ENCODE data around the gene SRPK1.

The SRPK1 gene

GRCh38 chr6:35926509-35927215, 5.8 kb upstream of the SRPK1 start:
- no peak overlapping the region for H3K27ac ChIP-seq (ENCODE audit: low read length, poor library complexity, severe bottlenecking)
- no peak overlapping the region for H3K18ac ChIP-seq (ENCODE audit: low read depth in 1 of 2, low read length in 2 of 2)
- H3K4me3 ChIP-seq (ENCODE audit: insufficient read depth in 1 of 2, low read depth in 1 of 2, low read length in 2 of 2) = no peak overlapping the region
- H3K79me1 ChIP-seq (replicated peaks; ENCODE audit: low read length, poor library complexity, severe bottlenecking) = peaks cover 7% of the 10 kb centered on the region
- H2BK15ac ChIP-seq (ENCODE audit: low read depth, poor library complexity, severe bottlenecking) = no peak overlapping the region
- no peak overlapping the region for H2BK5ac ChIP-seq (ENCODE audit: low read depth, low read length, poor library complexity, severe bottlenecking)
- H3K4ac ChIP-seq (ENCODE audit: low read depth in 1 of 2, low read length in 2 of 2) = no peak overlapping the region
- no peak overlapping the region for H3K14ac ChIP-seq (ENCODE audit: low read length in 2 of 2)
- no peak overlapping the region for H4K8ac ChIP-seq (ENCODE audit: low read length)
- H3K27me3 ChIP-seq (ENCODE audit: control insufficient read depth in 1 of 2, insufficient read depth in 1 of 2, low read length in 2 of 2) = peaks cover 0 to 5% of the 10 kb centered on the region in 2 experiments
- no peak overlapping the region for H4K91ac ChIP-seq (ENCODE audit: low read length)
- no peak overlapping the region for H2AFZ ChIP-seq (ENCODE audit: low read depth, low read length)
- no peak overlapping the region for H3K23ac ChIP-seq (ENCODE audit: low read length in 2 of 2)
- 71% methylated on average over 2 of the region's 2 CpGs for WGBS
- H3K9me3 ChIP-seq (ENCODE audit: control insufficient read depth, low read length) = no peaks in the 10 kb centered on the region
- H3K4me1 ChIP-seq (ENCODE audit: control insufficient read depth, insufficient read depth, low read depth, low read length) = peaks cover 8% of the 10 kb centered on the region
- no peak overlapping the region for H2BK12ac ChIP-seq (ENCODE audit: low read length in 2 of 2)
- no peak overlapping the region for H2BK120ac ChIP-seq (ENCODE audit: low read depth, low read length)
- H3K4me2 ChIP-seq (ENCODE audit: low read length, poor library complexity, severe bottlenecking) = no peak overlapping the region
- no peak overlapping the region for H3K9ac ChIP-seq (ENCODE audit: low read length)
- DNase-seq = no peak
- H2AK5ac ChIP-seq (ENCODE audit: low read length, severe bottlenecking) = no peak overlapping the region
- no peaks in the 10 kb centered on the region for H3K36me3 ChIP-seq (ENCODE audit: control insufficient read depth in 1 of 2, insufficient read depth in 2 of 2, low read depth in 1 of 2, low read length in 2 of 2)

DNA sequence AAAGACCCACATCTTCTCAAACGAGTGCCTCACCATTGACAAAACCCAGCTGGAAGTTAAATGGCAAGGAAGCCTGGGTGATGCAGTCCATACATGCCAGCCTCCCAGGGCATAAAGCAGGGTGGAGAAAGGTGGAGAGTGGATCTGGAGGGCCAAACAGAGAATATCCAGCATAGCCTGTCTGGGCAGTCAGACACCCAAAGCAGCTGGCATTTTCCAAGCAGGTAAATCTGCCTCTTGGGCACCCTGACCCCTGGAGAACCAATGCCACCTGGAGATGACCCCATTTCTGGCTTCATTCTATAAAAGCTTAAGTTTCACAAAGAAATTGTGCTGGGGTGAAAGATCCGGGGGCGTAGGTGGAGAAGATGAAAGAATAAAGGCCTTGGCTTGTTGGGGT, 5.1 kb upstream of the SRPK1 start:
- H3K27ac ChIP-seq (ENCODE audit: low read length, poor library complexity, severe bottlenecking) = no peak overlapping the region
- no peak overlapping the region for H3K23ac ChIP-seq (ENCODE audit: low read length in 2 of 2)
- H3K4me1 ChIP-seq (ENCODE audit: control insufficient read depth, insufficient read depth, low read depth, low read length) = peaks cover 3% of the 10 kb centered on the region
- no peak overlapping the region for H4K8ac ChIP-seq (ENCODE audit: low read length)
- H2AK5ac ChIP-seq (ENCODE audit: low read length, severe bottlenecking) = no peak overlapping the region
- no peak overlapping the region for H3K4me2 ChIP-seq (ENCODE audit: low read length, poor library complexity, severe bottlenecking)
- peaks cover 10% of the 10 kb centered on the region for H3K79me1 ChIP-seq (replicated peaks; ENCODE audit: low read length, poor library complexity, severe bottlenecking)
- no peak overlapping the region for H2BK15ac ChIP-seq (ENCODE audit: low read depth, poor library complexity, severe bottlenecking)
- H3K9ac ChIP-seq (ENCODE audit: low read length) = no peak overlapping the region
- no peak overlapping the region for H3K4me3 ChIP-seq (ENCODE audit: insufficient read depth in 1 of 2, low read depth in 1 of 2, low read length in 2 of 2)
- WGBS = 83% methylated on average over 3 of the region's 3 CpGs
- H3K36me3 ChIP-seq (ENCODE audit: control insufficient read depth in 1 of 2, insufficient read depth in 2 of 2, low read depth in 1 of 2, low read length in 2 of 2) = no peaks in the 10 kb centered on the region
- H4K91ac ChIP-seq (ENCODE audit: low read length) = no peak overlapping the region
- no peak overlapping the region for H3K14ac ChIP-seq (ENCODE audit: low read length in 2 of 2)
- H3K18ac ChIP-seq (ENCODE audit: low read depth in 1 of 2, low read length in 2 of 2) = no peak overlapping the region
- no peak overlapping the region for H2BK120ac ChIP-seq (ENCODE audit: low read depth, low read length)
- no peaks in the 10 kb centered on the region for H3K9me3 ChIP-seq (ENCODE audit: control insufficient read depth, low read length)
- no peak overlapping the region for H3K4ac ChIP-seq (ENCODE audit: low read depth in 1 of 2, low read length in 2 of 2)
- H2BK5ac ChIP-seq (ENCODE audit: low read depth, low read length, poor library complexity, severe bottlenecking) = no peak overlapping the region
- no peak for DNase-seq
- H2AFZ ChIP-seq (ENCODE audit: low read depth, low read length) = no peak overlapping the region
- H3K27me3 ChIP-seq (ENCODE audit: control insufficient read depth in 1 of 2, insufficient read depth in 1 of 2, low read length in 2 of 2) = peaks cover 0 to 4% of the 10 kb centered on the region in 2 experiments
- no peak overlapping the region for H2BK12ac ChIP-seq (ENCODE audit: low read length in 2 of 2)

GRCh38 chr6:35924146-35924545, 3.2 kb upstream of the SRPK1 start:
- Histone ChIP-seq H2BK15ac (ENCODE audit: low read depth, poor library complexity, severe bottlenecking) (no peak overlapping the region), H2AFZ (ENCODE audit: low read depth, low read length) (no peak overlapping the region), H3K4me3 (ENCODE audit: insufficient read depth in 1 of 2, low read depth in 1 of 2, low read length in 2 of 2) (no peak overlapping the region), H3K27me3 (ENCODE audit: control insufficient read depth in 1 of 2, insufficient read depth in 1 of 2, low read length in 2 of 2) (no peaks in the 10 kb centered on the region), H3K27ac (ENCODE audit: low read length, poor library complexity, severe bottlenecking) (no peak overlapping the region), H3K23ac (ENCODE audit: low read length in 2 of 2) (no peak overlapping the region), H2BK5ac (ENCODE audit: low read depth, low read length, poor library complexity, severe bottlenecking) (no peak overlapping the region), H3K18ac (ENCODE audit: low read depth in 1 of 2, low read length in 2 of 2) (no peak overlapping the region), H3K4me2 (ENCODE audit: low read length, poor library complexity, severe bottlenecking) (no peak overlapping the region), H3K9me3 (ENCODE audit: control insufficient read depth, low read length) (no peaks in the 10 kb centered on the region), H3K4ac (ENCODE audit: low read depth in 1 of 2, low read length in 2 of 2) (no peak overlapping the region), H4K8ac (ENCODE audit: low read length) (no peak overlapping the region), H2BK12ac (ENCODE audit: low read length in 2 of 2) (no peak overlapping the region), H3K4me1 (ENCODE audit: control insufficient read depth, insufficient read depth, low read depth, low read length) (peaks cover 2% of the 10 kb centered on the region), H3K36me3 (ENCODE audit: control insufficient read depth in 1 of 2, insufficient read depth in 2 of 2, low read depth in 1 of 2, low read length in 2 of 2) (no peaks in the 10 kb centered on the region), H2AK5ac (ENCODE audit: low read length, severe bottlenecking) (no peak overlapping the region), H3K9ac (ENCODE audit: low read length) (no peak overlapping the region), H3K79me1 (replicated peaks; ENCODE audit: low read length, poor library complexity, severe bottlenecking) (peaks cover 10% of the 10 kb centered on the region), H2BK120ac (ENCODE audit: low read depth, low read length) (no peak overlapping the region), H4K91ac (ENCODE audit: low read length) (no peak overlapping the region), H3K14ac (ENCODE audit: low read length in 2 of 2) (no peak overlapping the region)
- DNase-seq = no peak
- WGBS = 100% methylated on average over 1 of the region's 1 CpG

GRCh38 chr6:35922139-35922554, 1.2 kb upstream of the SRPK1 start:
- Histone ChIP-seq H4K8ac (ENCODE audit: low read length) (peak overlapping the region; percentile 6), H3K23ac (ENCODE audit: low read length in 2 of 2) (no peak overlapping the region), H4K91ac (ENCODE audit: low read length) (no peak overlapping the region), H3K27ac (ENCODE audit: low read length, poor library complexity, severe bottlenecking) (no peak overlapping the region), H2AK5ac (ENCODE audit: low read length, severe bottlenecking) (no peak overlapping the region), H3K36me3 (ENCODE audit: control insufficient read depth in 1 of 2, insufficient read depth in 2 of 2, low read depth in 1 of 2, low read length in 2 of 2) (peaks cover 0 to 4% of the 10 kb centered on the region in 2 experiments), H2AFZ (ENCODE audit: low read depth, low read length) (no peak overlapping the region), H3K4ac (ENCODE audit: low read depth in 1 of 2, low read length in 2 of 2) (peak overlapping the region in 1 of 2 experiments; percentile 41), H2BK15ac (ENCODE audit: low read depth, poor library complexity, severe bottlenecking) (no peak overlapping the region), H3K4me1 (ENCODE audit: control insufficient read depth, insufficient read depth, low read depth, low read length) (peaks cover 5% of the 10 kb centered on the region), H2BK12ac (ENCODE audit: low read length in 2 of 2) (no peak overlapping the region), H3K27me3 (ENCODE audit: control insufficient read depth in 1 of 2, insufficient read depth in 1 of 2, low read length in 2 of 2) (no peaks in the 10 kb centered on the region), H3K14ac (ENCODE audit: low read length in 2 of 2) (no peak overlapping the region), H3K79me1 (replicated peaks; ENCODE audit: low read length, poor library complexity, severe bottlenecking) (peaks cover 10% of the 10 kb centered on the region), H3K9ac (ENCODE audit: low read length) (peak overlapping the region; percentile 88), H2BK5ac (ENCODE audit: low read depth, low read length, poor library complexity, severe bottlenecking) (no peak overlapping the region), H3K18ac (ENCODE audit: low read depth in 1 of 2, low read length in 2 of 2) (no peak overlapping the region), H2BK120ac (ENCODE audit: low read depth, low read length) (no peak overlapping the region), H3K4me3 (ENCODE audit: insufficient read depth in 1 of 2, low read depth in 1 of 2, low read length in 2 of 2) (peak overlapping the region in 1 of 2 experiments; percentile 89), H3K4me2 (ENCODE audit: low read length, poor library complexity, severe bottlenecking) (no peak overlapping the region), H3K9me3 (ENCODE audit: control insufficient read depth, low read length) (no peaks in the 10 kb centered on the region)
- no peak for DNase-seq
- 84% methylated on average over 5 of the region's 5 CpGs for whole genome bisulfite sequencing

Measured in mesenchymal stem cell (in vitro differentiated cells and primary cell).